ENCODE results near the gene PALM. TPM values are rescaled to one million over a fixed set of nuclear protein-coding genes. Genes with fewer than 3 reads are reported as not detected.

Gene PALM
- total and polyA plus RNA-seq, 9 of the 15 experiments (the other 6 are each of a cell fraction or from before 2014, with no cell fraction given), result 0.04 to 6.6 (median 1.7) TPM

- H4K20me1 ChIP-seq (replicated peaks; ENCODE audit: control insufficient read depth, insufficient read depth, low read length), result no peaks in the 10 kb centered on the region
- CTCF ChIA-PET (ENCODE audit: low intra/inter-chr PET ratio), result interaction anchor here (0.6 to 3.5 kb wide), 3 partner anchors 27 to 148 kb away, joined by 3 to 74 read pairs (median 3); partner anchors contain the start of gene KISS1R
- TF ChIP-seq HES1 (IDR thresholded peaks at IDR 0.05; ENCODE audit: low read depth), result no peak
- no peak for TF ChIP-seq RFX7 (CRISPR knock-in tag; IDR thresholded peaks at IDR 0.05)
- TF ChIP-seq KLF1 (tag; IDR thresholded peaks at IDR 0.05), result no peak
- 0 out of 2 replicates have a peak, but pooled peaks have one; percentile 6 for TF ChIP-seq MTA2 (IDR thresholded peaks at IDR 0.05; ENCODE audit: low read depth)
- peak; percentile 27; the same call in 1 of the 2 replicates for TF ChIP-seq CBX1 (IDR thresholded peaks at IDR 0.05; ENCODE audit: low read depth)
- no peak for TF ChIP-seq ZNF449 (CRISPR knock-in tag; IDR thresholded peaks at IDR 0.05)
- no peak for TF ChIP-seq BHLHE40 (IDR thresholded peaks at IDR 0.05; ENCODE audit: low read length)
- TF ChIP-seq POLR2AphosphoS5 (IDR thresholded peaks at IDR 0.05; ENCODE audit: control insufficient read depth, insufficient read depth, low read depth, low read length), result no peak
- TF ChIP-seq TFAP4 (CRISPR knock-in tag; IDR thresholded peaks at IDR 0.05; ENCODE audit: borderline replicate concordance), result peak; percentile 34; the same call in 1 of the 2 replicates
- TF ChIP-seq GABPA (tag; conservative IDR thresholded peaks at IDR 0.05; ENCODE audit: low read depth), result peak; percentile 74
- no peak for TF ChIP-seq MAFK (IDR thresholded peaks at IDR 0.05; ENCODE audit: low read length)
- no peak for TF ChIP-seq USF2 (CRISPR knock-in tag; IDR thresholded peaks at IDR 0.05)
- no peak for TF ChIP-seq ZNF511 (CRISPR knock-in tag; IDR thresholded peaks at IDR 0.05)
Measured at GRCh38 chr19:771332-771785, 62.6 kb downstream of the PALM start.

More at GRCh38 chr19:771332-771785, 62.6 kb downstream of the PALM start:
- no peaks in the 10 kb centered on the region for H3K9me1 ChIP-seq (ENCODE audit: control insufficient read depth, insufficient read depth, low read length)
- no peaks in the 10 kb centered on the region for H3K9me3 ChIP-seq (replicated peaks; ENCODE audit: control insufficient read depth, insufficient read depth, low read depth, low read length)
- in situ Hi-C loops (cut with MboI), result loop anchor here (25.0 kb wide), 1 partner anchor 466 kb away; the partner anchor contains the start of genes ATP5F1D, CBARP and MIDN
- peak; percentile 72 to 84 (median 78) for DNase-seq (ENCODE audit: extremely low read depth in 1 of 4, low spot score in 3 of 4)
- peak overlapping the region; percentile 59; the same call in 1 of the 2 replicates for H2AFZ ChIP-seq (ENCODE audit: low read depth, low read length)
- POLR2A ChIA-PET, result no interaction called here
- H3K79me2 ChIP-seq (ENCODE audit: control insufficient read depth, insufficient read depth, low read length), result no peaks in the 10 kb centered on the region
- intact Hi-C loops (cut with micrococcal nuclease), result loop anchor here (1.0 to 5.0 kb wide), 3 partner anchors 28 to 211 kb away; partner anchors contain the start of gene WDR18
- H3K36me3 ChIP-seq (ENCODE audit: control insufficient read depth, insufficient read depth, low read length), result no peaks in the 10 kb centered on the region
- no peak overlapping the region for H3K4me3 ChIP-seq
- no TSS peak for BruUV-seq (replicated peaks)
- no peak overlapping the region; a peak in 1 of 4 replicates for H3K9ac ChIP-seq (ENCODE audit: insufficient read depth in 1 of 2, low read depth in 2 of 2, low read length in 2 of 2)
- H3K27me3 ChIP-seq (ENCODE audit: control insufficient read depth in 2 of 2, insufficient read depth in 2 of 2, low read length in 2 of 2), result no peaks in the 10 kb centered on the region
- H3K27ac ChIP-seq (ENCODE audit: extremely low read depth, low read depth, low read length), result peak overlapping the region; percentile 30; the same call in 1 of the 3 replicates
- peaks cover 0 to 39% of the 10 kb centered on the region in 2 experiments; a peak in 3 of 5 replicates for H3K4me1 ChIP-seq (replicated peaks in 1 of 2; ENCODE audit: control insufficient read depth in 2 of 2, insufficient read depth in 2 of 2, low read length in 2 of 2)
- FAIRE-seq, result no peak
- WGBS (ENCODE audit: insufficient coverage, low coverage, missing lambda C conversion rate), result 0% methylated on average over 5 of the region's 6 CpGs
- H3K4me2 ChIP-seq (ENCODE audit: insufficient read depth, low read length), result no peak overlapping the region
- peak; percentile 92 for ATAC-seq

Data from K562 (cell line).